Activated T-cell treated with anti-CD3 and anti-CD28 coated beads, Interleukin-2, amount 50 U/mL, for 4 hours (primary cell): ENCODE data around the gene CDHR3. TPM values are rescaled to one million over a fixed set of nuclear protein-coding genes. Genes with fewer than 3 reads are reported as not detected.
"Not testable (repeated sequence)": the region's sequence is repeated elsewhere in the genome, so short reads cannot be mapped to it uniquely, and the experiment has no call there.

Experiments
- ATAC-seq, 2 donors: fragments of 200-7000 bp; cut with Tn5 transposase; one replicate each; pipeline ENCODE4 v1.10.0; 2021
- DNase-seq: peaks from one replicate; pipeline ENCODE4 v3.0.0-alpha.2; 2020
- H3K27me3 Mint-ChIP-seq: one replicate; pipeline ENCODE4 v1.8.0; 2021; ENCODE audit warnings: low read depth, mixed read lengths
- H3K36me3 Mint-ChIP-seq: one replicate; pipeline ENCODE4 v1.8.0; 2022; ENCODE audit warnings: mixed read lengths; ENCODE audit not compliant: insufficient read depth
- H3K4me1 Mint-ChIP-seq: one replicate; pipeline ENCODE4 v1.8.0; 2021; ENCODE audit warnings: low read depth, mixed read lengths
- H3K4me3 Mint-ChIP-seq: one replicate; pipeline ENCODE4 v1.8.0; 2021; ENCODE audit warnings: mild to moderate bottlenecking, moderate library complexity, mixed read lengths
- H3K9me3 Mint-ChIP-seq: one replicate; pipeline ENCODE4 v1.8.0; 2021; ENCODE audit warnings: mixed read lengths
- total RNA-seq, 3 donors: library from RNA; stranded (reverse); gene quantifications; one replicate each; pipeline ENCODE4 v1.2.1, GENCODE V29; 2021

Gene CDHR3
- total RNA-seq, 3 donors from 2014 or later: 0.56 to 0.66 (median 0.63) TPM

DNA sequence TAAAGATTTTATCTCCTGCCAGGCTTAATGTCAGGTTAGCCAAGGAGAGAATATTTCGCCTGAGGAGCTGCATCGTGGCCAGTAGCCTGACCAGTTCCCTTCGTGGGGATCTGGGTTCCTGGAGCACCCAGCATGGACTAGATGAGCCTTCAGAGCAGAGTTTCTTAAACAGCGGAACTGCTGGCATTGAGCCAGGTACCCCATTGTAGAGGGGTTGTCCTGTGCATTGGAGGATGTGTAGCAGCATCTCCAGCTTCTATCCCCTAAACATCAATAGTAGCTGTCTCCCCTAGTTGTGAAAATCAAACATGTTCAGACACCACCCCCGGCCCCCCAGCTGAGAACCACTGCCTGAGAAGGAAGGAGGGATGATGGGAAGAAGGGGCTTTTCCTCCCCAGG, 36.2 kb downstream of the CDHR3 start:
- ATAC-seq (no peak), DNase-seq (no peak)
- Mint-ChIP-seq H3K4me1 (no peaks in the 10 kb centered on the region), H3K4me3 (no peak overlapping the region), H3K36me3 (no peaks in the 10 kb centered on the region), H3K9me3 (no peaks in the 10 kb centered on the region), H3K27me3 (no peaks in the 10 kb centered on the region)

GRCh38 chr7:106001196-106001595, 38.1 kb downstream of the CDHR3 start:
- no peak for ATAC-seq
- Mint-ChIP-seq H3K4me1 (no peaks in the 10 kb centered on the region), H3K27me3 (no peaks in the 10 kb centered on the region), H3K4me3 (no peak overlapping the region), H3K9me3 (peaks cover 5% of the 10 kb centered on the region), H3K36me3 (peaks cover 2% of the 10 kb centered on the region)
- DNase-seq: no peak

GRCh38 chr7:106001886-106002285, 38.8 kb downstream of the CDHR3 start:
- ATAC-seq (no peak), DNase-seq (no peak)
- H3K9me3 Mint-ChIP-seq: peaks cover 7% of the 10 kb centered on the region
- H3K4me1 Mint-ChIP-seq: no peaks in the 10 kb centered on the region
- H3K36me3 Mint-ChIP-seq: peaks cover 3% of the 10 kb centered on the region
- H3K27me3 Mint-ChIP-seq: no peaks in the 10 kb centered on the region
- no peak overlapping the region for H3K4me3 Mint-ChIP-seq

- H3K4me3 Mint-ChIP-seq: no peak overlapping the region
- no peaks in the 10 kb centered on the region for H3K27me3 Mint-ChIP-seq
- ATAC-seq (no peak), DNase-seq (no peak)
- peaks cover 14% of the 10 kb centered on the region for H3K9me3 Mint-ChIP-seq
- H3K4me1 Mint-ChIP-seq: no peaks in the 10 kb centered on the region
- peaks cover 3% of the 10 kb centered on the region for H3K36me3 Mint-ChIP-seq
These were observed 40.5 kb downstream of the CDHR3 start for GRCh38 chr7:106003525-106004064.

GRCh38 chr7:106006906-106007305, 43.8 kb downstream of the CDHR3 start:
- Mint-ChIP-seq H3K4me3 (no peak overlapping the region), H3K9me3 (peaks cover 14% of the 10 kb centered on the region), H3K27me3 (no peaks in the 10 kb centered on the region), H3K4me1 (peaks cover 20% of the 10 kb centered on the region), H3K36me3 (peaks cover 3% of the 10 kb centered on the region)
- ATAC-seq (no peak), DNase-seq (no peak)

GRCh38 chr7:106007796-106008195, 44.7 kb downstream of the CDHR3 start:
- not testable (repeated sequence) for H3K27me3 Mint-ChIP-seq, H3K4me3 Mint-ChIP-seq, ATAC-seq, H3K36me3 Mint-ChIP-seq, DNase-seq
- H3K4me1 Mint-ChIP-seq: peaks cover 29% of the 10 kb centered on the region
- peaks cover 14% of the 10 kb centered on the region for H3K9me3 Mint-ChIP-seq

DNA sequence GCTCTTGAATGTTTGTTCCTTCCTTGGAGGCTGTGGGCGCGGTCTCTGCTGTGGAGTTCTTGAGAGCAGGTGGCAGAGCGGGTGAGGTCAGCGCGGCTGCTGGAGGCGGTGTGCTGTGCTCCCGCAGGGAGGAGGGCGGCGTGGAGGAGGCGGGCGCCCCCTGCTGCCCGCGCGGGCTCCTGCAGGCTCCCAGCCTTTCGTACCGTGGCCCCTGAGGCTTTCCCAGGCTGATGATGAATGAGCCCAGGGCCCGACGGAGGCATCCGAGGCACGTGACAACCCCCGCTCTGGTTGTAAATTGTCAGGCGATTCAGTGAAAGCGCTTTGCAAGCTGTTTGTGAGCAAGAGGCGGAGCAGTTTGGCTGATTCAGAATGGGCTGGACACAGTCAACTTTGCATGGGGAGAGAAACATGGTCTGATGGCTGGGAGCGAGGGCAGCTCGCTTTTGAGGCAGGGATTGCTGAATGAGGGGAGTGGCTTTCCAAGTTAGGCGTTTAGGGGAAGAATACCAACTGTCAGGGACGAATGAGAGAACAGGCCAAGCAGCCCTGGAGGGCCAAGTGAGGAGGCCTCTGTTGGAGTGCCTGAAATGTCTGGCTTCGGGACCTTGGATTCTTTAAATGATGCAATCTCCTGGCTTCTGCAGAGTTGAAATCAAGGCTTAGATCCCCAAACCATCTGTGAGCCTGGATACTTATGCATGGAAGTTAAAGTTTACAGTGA, 46.6 kb downstream of the CDHR3 start:
- ATAC-seq: peak; percentile 99
- H3K4me3 Mint-ChIP-seq: peak overlapping the region; percentile 8

GRCh38 chr7:106010331-106010730, 47.3 kb downstream of the CDHR3 start:
- H3K4me1 Mint-ChIP-seq: peaks cover 37% of the 10 kb centered on the region
- H3K36me3 Mint-ChIP-seq: peaks cover 3% of the 10 kb centered on the region
- H3K27me3 Mint-ChIP-seq: no peaks in the 10 kb centered on the region
- no peak for ATAC-seq
- no peak overlapping the region for H3K4me3 Mint-ChIP-seq
- no peak for DNase-seq
- H3K9me3 Mint-ChIP-seq: peaks cover 14% of the 10 kb centered on the region

More for the DNA sequence above, 46.6 kb downstream of the CDHR3 start:
- Mint-ChIP-seq H3K9me3 (peaks cover 14% of the 10 kb centered on the region), H3K27me3 (no peaks in the 10 kb centered on the region), H3K36me3 (peaks cover 3% of the 10 kb centered on the region), H3K4me1 (peaks cover 31% of the 10 kb centered on the region)
- peak; percentile 82 for DNase-seq

GRCh38 chr7:106010866-106011265, 47.8 kb downstream of the CDHR3 start:
- peaks cover 3% of the 10 kb centered on the region for H3K36me3 Mint-ChIP-seq
- H3K9me3 Mint-ChIP-seq: peaks cover 12% of the 10 kb centered on the region
- no peak for DNase-seq
- no peak for ATAC-seq
- H3K27me3 Mint-ChIP-seq: peaks cover 1% of the 10 kb centered on the region
- H3K4me1 Mint-ChIP-seq: peaks cover 40% of the 10 kb centered on the region
- H3K4me3 Mint-ChIP-seq: no peak overlapping the region

- peaks cover 7% of the 10 kb centered on the region for H3K9me3 Mint-ChIP-seq
- DNase-seq: no peak
- peaks cover 44% of the 10 kb centered on the region for H3K4me1 Mint-ChIP-seq
- no peaks in the 10 kb centered on the region for H3K36me3 Mint-ChIP-seq
- peaks cover 1% of the 10 kb centered on the region for H3K27me3 Mint-ChIP-seq
- ATAC-seq: no peak
- no peak overlapping the region for H3K4me3 Mint-ChIP-seq
These were observed 49.1 kb downstream of the CDHR3 start for GRCh38 chr7:106012184-106012583.

DNA sequence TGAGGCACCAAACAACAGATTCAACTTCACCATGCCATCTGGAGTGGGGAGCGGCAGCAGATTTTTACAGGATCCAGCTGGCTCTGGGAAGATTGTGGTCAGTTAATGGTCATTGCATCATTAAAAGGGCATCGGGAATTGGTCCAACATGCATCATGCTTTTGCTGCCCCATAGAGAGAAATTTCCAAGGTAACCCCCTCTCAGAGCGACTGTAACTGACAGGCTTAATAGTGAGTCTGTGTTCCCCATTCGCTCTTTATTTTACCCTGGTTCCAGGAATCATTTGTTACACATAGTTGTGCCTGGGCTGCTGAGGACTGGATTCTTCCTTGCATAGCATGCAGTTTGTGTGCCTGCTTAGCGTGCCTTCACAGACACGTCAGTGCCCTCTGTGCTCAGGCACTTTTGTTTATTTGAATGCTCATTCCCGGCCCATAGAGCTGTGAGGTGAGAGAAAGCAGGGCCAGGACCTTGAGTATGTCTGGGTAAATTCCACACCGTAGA, 49.9 kb downstream of the CDHR3 start:
- H3K36me3 Mint-ChIP-seq: no peaks in the 10 kb centered on the region

GRCh38 chr7:106015381-106016218, 52.5 kb downstream of the CDHR3 start:
- Mint-ChIP-seq H3K9me3 (no peaks in the 10 kb centered on the region), H3K4me1 (peaks cover 46% of the 10 kb centered on the region), H3K27me3 (peaks cover 1% of the 10 kb centered on the region), H3K36me3 (no peaks in the 10 kb centered on the region), H3K4me3 (no peak overlapping the region)
- no peak for ATAC-seq
- no peak for DNase-seq

More for the DNA sequence above, 49.9 kb downstream of the CDHR3 start:
- ATAC-seq (no peak), DNase-seq (no peak)
- H3K4me1 Mint-ChIP-seq: peaks cover 47% of the 10 kb centered on the region
- H3K4me3 Mint-ChIP-seq: no peak overlapping the region
- H3K9me3 Mint-ChIP-seq: no peaks in the 10 kb centered on the region
- H3K27me3 Mint-ChIP-seq: peaks cover 1% of the 10 kb centered on the region

DNA sequence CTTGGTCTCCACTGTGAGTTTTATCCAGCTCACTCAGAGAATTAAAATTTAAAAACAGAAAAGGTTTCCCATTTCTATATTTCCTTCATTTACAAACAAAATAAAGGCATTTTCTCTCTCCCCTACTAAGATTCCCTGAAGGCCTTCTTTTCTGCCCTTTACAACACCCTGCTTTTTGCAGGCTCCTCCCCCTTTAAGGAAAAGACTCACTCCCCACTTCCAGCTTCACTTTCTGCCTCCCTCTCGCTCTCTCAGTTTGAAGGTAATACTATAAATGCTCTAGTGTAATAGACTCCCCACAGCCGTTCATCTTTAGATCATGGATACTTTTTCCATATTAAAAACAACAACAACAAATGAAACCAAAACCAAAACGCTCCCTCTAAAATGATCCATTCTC, 53.3 kb downstream of the CDHR3 start:
- Mint-ChIP-seq H3K4me1 (peaks cover 53% of the 10 kb centered on the region), H3K4me3 (no peak overlapping the region), H3K9me3 (no peaks in the 10 kb centered on the region), H3K36me3 (no peaks in the 10 kb centered on the region), H3K27me3 (peaks cover 1% of the 10 kb centered on the region)
- ATAC-seq (no peak), DNase-seq (no peak)

GRCh38 chr7:106017657-106018056, 54.6 kb downstream of the CDHR3 start:
- peaks cover 55% of the 10 kb centered on the region for H3K4me1 Mint-ChIP-seq
- H3K4me3 Mint-ChIP-seq: no peak overlapping the region
- no peaks in the 10 kb centered on the region for H3K36me3 Mint-ChIP-seq
- H3K27me3 Mint-ChIP-seq: peaks cover 1% of the 10 kb centered on the region
- H3K9me3 Mint-ChIP-seq: no peaks in the 10 kb centered on the region
- no peak for DNase-seq
- no peak for ATAC-seq
